Dendritic cell treated with granulocyte-macrophage colony-stimulating factor and Interleukin-4, amounts not matched to agents 40 ng/mL and 50 ng/mL, for 4 days (primary cell): Measurements from ENCODE around the gene SLC10A3.
"Not testable (repeated sequence)": the region's sequence is repeated elsewhere in the genome, so short reads cannot be mapped to it uniquely, and the experiment has no call there.

Source experiments
- H3K27ac Mint-ChIP-seq: one replicate; pipeline ENCODE4 v1.8.0; 2022; ENCODE audit warnings: mild to moderate bottlenecking, mixed read lengths
- H3K27me3 Mint-ChIP-seq: one replicate; pipeline ENCODE4 v1.8.0; 2022; ENCODE audit warnings: mild to moderate bottlenecking, mixed read lengths
- H3K36me3 Mint-ChIP-seq: one replicate; pipeline ENCODE4 v1.8.0; 2022; ENCODE audit warnings: low read depth, mixed read lengths
- H3K4me1 Mint-ChIP-seq: one replicate; pipeline ENCODE4 v1.8.0; 2022; ENCODE audit warnings: low read depth, mixed read lengths
- H3K4me3 Mint-ChIP-seq: one replicate; pipeline ENCODE4 v1.8.0; 2022; ENCODE audit warnings: mild to moderate bottlenecking, moderate library complexity, mixed read lengths
- H3K9me3 Mint-ChIP-seq: one replicate; pipeline ENCODE4 v1.8.0; 2022; ENCODE audit warnings: mixed read lengths
- intact Hi-C: fragments of 100-400 bp; cut with micrococcal nuclease; formaldehyde crosslinking; loops from one replicate; pipeline ENCODE4 v1.15.0; 2022

Gene SLC10A3

GRCh38 chrX:154501423-154501822 is 11.0 kb upstream of the SLC10A3 start:
- H3K27me3 Mint-ChIP-seq, intact Hi-C loops, H3K9me3 Mint-ChIP-seq, H3K4me1 Mint-ChIP-seq, H3K4me3 Mint-ChIP-seq, H3K27ac Mint-ChIP-seq: not testable (repeated sequence)
- peaks cover 16% of the 10 kb centered on the region for H3K36me3 Mint-ChIP-seq

- H3K4me3 Mint-ChIP-seq, H3K9me3 Mint-ChIP-seq, H3K27me3 Mint-ChIP-seq, H3K27ac Mint-ChIP-seq, H3K4me1 Mint-ChIP-seq, intact Hi-C loops, H3K36me3 Mint-ChIP-seq: not testable (repeated sequence)
Measured at GRCh38 chrX:154496591-154497137, 6.2 kb upstream of the SLC10A3 start.

GRCh38 chrX:154495472-154495922 is 5.1 kb upstream of the SLC10A3 start:
- no peaks in the 10 kb centered on the region for H3K9me3 Mint-ChIP-seq
- peaks cover 2% of the 10 kb centered on the region for H3K27me3 Mint-ChIP-seq
- H3K36me3 Mint-ChIP-seq = peaks cover 5% of the 10 kb centered on the region
- intact Hi-C loops = no loop called here
- H3K4me1 Mint-ChIP-seq = peaks cover 6% of the 10 kb centered on the region
- H3K27ac Mint-ChIP-seq = no peak overlapping the region
- no peak overlapping the region for H3K4me3 Mint-ChIP-seq

- Mint-ChIP-seq H3K27me3 (peaks cover 2% of the 10 kb centered on the region), H3K9me3 (no peaks in the 10 kb centered on the region), H3K4me3 (no peak overlapping the region), H3K4me1 (peaks cover 9% of the 10 kb centered on the region), H3K36me3 (peaks cover 5% of the 10 kb centered on the region), H3K27ac (no peak overlapping the region)
- intact Hi-C loops = loop anchor here (5.0 kb wide), 1 partner anchor 33 kb away; no protein-coding TSS in a partner anchor
Measured at GRCh38 chrX:154494715-154495114, 4.3 kb upstream of the SLC10A3 start.

- Mint-ChIP-seq H3K27me3 (peaks cover 3% of the 10 kb centered on the region), H3K27ac (peak overlapping the region; percentile 95), H3K9me3 (no peaks in the 10 kb centered on the region), H3K4me1 (peaks cover 29% of the 10 kb centered on the region), H3K36me3 (peaks cover 26% of the 10 kb centered on the region), H3K4me3 (peak overlapping the region; percentile 82)
- intact Hi-C loops = loop anchor here (5.0 kb wide), 1 partner anchor 37 kb away; no protein-coding TSS in a partner anchor
Measured at GRCh38 chrX:154490021-154490413, 412 bp downstream of the SLC10A3 start.

GRCh38 chrX:154489182-154489581 is 1.2 kb downstream of the SLC10A3 start:
- peaks cover 35% of the 10 kb centered on the region for H3K4me1 Mint-ChIP-seq
- peak overlapping the region; percentile 82 for H3K4me3 Mint-ChIP-seq
- H3K27me3 Mint-ChIP-seq = peaks cover 3% of the 10 kb centered on the region
- H3K36me3 Mint-ChIP-seq = peaks cover 35% of the 10 kb centered on the region
- intact Hi-C loops = no loop called here
- no peaks in the 10 kb centered on the region for H3K9me3 Mint-ChIP-seq
- H3K27ac Mint-ChIP-seq = peak overlapping the region; percentile 95

GRCh38 chrX:154488336-154489075 is 1.9 kb downstream of the SLC10A3 start:
- intact Hi-C loops = no loop called here
- peaks cover 38% of the 10 kb centered on the region for H3K4me1 Mint-ChIP-seq
- peaks cover 41% of the 10 kb centered on the region for H3K36me3 Mint-ChIP-seq
- peak overlapping the region; percentile 95 for H3K27ac Mint-ChIP-seq
- no peak overlapping the region for H3K4me3 Mint-ChIP-seq
- no peaks in the 10 kb centered on the region for H3K9me3 Mint-ChIP-seq
- peaks cover 3% of the 10 kb centered on the region for H3K27me3 Mint-ChIP-seq

GRCh38 chrX:154487518-154488290 is 2.7 kb downstream of the SLC10A3 start:
- Mint-ChIP-seq H3K36me3 (peaks cover 47% of the 10 kb centered on the region), H3K4me3 (no peak overlapping the region), H3K27ac (no peak overlapping the region), H3K9me3 (no peaks in the 10 kb centered on the region), H3K4me1 (peaks cover 38% of the 10 kb centered on the region), H3K27me3 (peaks cover 1% of the 10 kb centered on the region)
- intact Hi-C loops = no loop called here

GRCh38 chrX:154486396-154487207 is 3.8 kb downstream of the SLC10A3 start, which contains the start of gene UBL4A:
Gene UBL4A (minus strand): TSS chrX:154486615. CDS start chrX:154486584, 31 bp downstream.
- H3K27me3 Mint-ChIP-seq = peaks cover 1% of the 10 kb centered on the region
- peak within 1 kb of the TSS; percentile 79 for H3K27ac Mint-ChIP-seq
- H3K4me1 Mint-ChIP-seq = peaks cover 43% of the 10 kb centered on the region
- no peaks in the 10 kb centered on the region for H3K9me3 Mint-ChIP-seq
- intact Hi-C loops = no loop called here
- peak within 1 kb of the TSS; percentile 75 for H3K4me3 Mint-ChIP-seq
- peaks cover 47% of the 10 kb centered on the region for H3K36me3 Mint-ChIP-seq

GRCh38 chrX:154486052-154486395 is 4.4 kb downstream of the SLC10A3 start:
- Mint-ChIP-seq H3K9me3 (no peaks in the 10 kb centered on the region), H3K27me3 (peaks cover 1% of the 10 kb centered on the region), H3K4me1 (peaks cover 37% of the 10 kb centered on the region), H3K27ac (peak overlapping the region; percentile 79), H3K4me3 (peak overlapping the region; percentile 67), H3K36me3 (peaks cover 47% of the 10 kb centered on the region)
- intact Hi-C loops = no loop called here

- no peaks in the 10 kb centered on the region for H3K9me3 Mint-ChIP-seq
- intact Hi-C loops = no loop called here
- H3K27ac Mint-ChIP-seq = peak overlapping the region; percentile 79
- peaks cover 42% of the 10 kb centered on the region for H3K36me3 Mint-ChIP-seq
- H3K27me3 Mint-ChIP-seq = peaks cover 1% of the 10 kb centered on the region
- peak overlapping the region; percentile 67 for H3K4me3 Mint-ChIP-seq
- peaks cover 37% of the 10 kb centered on the region for H3K4me1 Mint-ChIP-seq
Measured at GRCh38 chrX:154485150-154486051, 5.0 kb downstream of the SLC10A3 start.

GRCh38 chrX:154484255-154485149 is 5.9 kb downstream of the SLC10A3 start:
- Mint-ChIP-seq H3K27me3 (peaks cover 1% of the 10 kb centered on the region), H3K36me3 (peaks cover 42% of the 10 kb centered on the region), H3K4me3 (peak overlapping the region; percentile 51), H3K9me3 (no peaks in the 10 kb centered on the region), H3K4me1 (peaks cover 34% of the 10 kb centered on the region), H3K27ac (peak overlapping the region; percentile 79)
- intact Hi-C loops = no loop called here
